ENCODE measurements around the gene LRMDA.
A peak's percentile ranks its signal among the peaks of the same experiment; 100 is the strongest.

DNA sequence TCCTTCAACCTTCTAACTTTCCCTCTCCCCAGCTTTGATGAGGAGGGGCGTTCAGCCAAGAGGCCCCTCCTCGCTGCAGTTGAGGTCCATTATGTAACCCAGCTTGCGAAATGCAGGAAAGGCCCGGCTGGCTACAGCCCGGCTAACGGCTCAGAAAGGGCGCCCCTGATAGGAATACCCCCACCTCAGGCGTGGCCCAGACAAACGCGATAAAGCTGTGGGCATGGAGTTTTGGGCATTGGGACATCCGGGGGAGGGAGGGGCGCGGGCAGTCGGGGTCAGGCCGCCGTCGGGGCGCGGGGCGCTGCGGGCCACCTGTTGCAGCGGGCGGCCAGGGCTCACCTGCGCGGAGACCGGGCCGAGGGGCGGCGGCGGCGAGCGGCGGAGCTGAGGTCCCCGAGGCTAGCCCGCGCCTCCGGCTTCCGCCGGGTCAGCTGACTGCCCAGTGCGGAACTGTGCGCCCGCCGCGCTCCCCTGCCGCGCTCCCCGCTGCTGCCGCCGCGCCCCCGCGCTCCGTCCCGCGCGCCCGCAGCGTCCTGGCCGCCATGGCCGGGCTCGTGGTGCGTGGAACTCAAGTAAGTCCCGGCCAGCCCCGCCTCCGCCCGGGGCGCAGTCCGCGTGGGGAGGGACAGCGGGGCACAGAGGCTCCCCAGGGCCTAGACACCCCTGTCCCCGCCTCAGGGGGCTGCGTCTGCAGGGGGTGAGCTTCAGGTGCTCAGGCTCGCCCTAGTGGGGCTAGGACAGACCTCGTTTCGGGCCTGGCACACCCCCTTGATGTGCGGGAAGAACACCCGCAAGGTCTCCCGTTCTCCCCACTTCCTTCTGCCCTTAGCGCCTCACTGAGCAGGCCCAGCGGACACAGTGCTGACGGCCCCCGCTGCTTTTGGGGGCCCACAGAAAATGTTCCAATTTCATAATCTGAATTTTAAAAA lies at the start of gene LRMDA:
- TF ChIP-seq, protein P1, sequence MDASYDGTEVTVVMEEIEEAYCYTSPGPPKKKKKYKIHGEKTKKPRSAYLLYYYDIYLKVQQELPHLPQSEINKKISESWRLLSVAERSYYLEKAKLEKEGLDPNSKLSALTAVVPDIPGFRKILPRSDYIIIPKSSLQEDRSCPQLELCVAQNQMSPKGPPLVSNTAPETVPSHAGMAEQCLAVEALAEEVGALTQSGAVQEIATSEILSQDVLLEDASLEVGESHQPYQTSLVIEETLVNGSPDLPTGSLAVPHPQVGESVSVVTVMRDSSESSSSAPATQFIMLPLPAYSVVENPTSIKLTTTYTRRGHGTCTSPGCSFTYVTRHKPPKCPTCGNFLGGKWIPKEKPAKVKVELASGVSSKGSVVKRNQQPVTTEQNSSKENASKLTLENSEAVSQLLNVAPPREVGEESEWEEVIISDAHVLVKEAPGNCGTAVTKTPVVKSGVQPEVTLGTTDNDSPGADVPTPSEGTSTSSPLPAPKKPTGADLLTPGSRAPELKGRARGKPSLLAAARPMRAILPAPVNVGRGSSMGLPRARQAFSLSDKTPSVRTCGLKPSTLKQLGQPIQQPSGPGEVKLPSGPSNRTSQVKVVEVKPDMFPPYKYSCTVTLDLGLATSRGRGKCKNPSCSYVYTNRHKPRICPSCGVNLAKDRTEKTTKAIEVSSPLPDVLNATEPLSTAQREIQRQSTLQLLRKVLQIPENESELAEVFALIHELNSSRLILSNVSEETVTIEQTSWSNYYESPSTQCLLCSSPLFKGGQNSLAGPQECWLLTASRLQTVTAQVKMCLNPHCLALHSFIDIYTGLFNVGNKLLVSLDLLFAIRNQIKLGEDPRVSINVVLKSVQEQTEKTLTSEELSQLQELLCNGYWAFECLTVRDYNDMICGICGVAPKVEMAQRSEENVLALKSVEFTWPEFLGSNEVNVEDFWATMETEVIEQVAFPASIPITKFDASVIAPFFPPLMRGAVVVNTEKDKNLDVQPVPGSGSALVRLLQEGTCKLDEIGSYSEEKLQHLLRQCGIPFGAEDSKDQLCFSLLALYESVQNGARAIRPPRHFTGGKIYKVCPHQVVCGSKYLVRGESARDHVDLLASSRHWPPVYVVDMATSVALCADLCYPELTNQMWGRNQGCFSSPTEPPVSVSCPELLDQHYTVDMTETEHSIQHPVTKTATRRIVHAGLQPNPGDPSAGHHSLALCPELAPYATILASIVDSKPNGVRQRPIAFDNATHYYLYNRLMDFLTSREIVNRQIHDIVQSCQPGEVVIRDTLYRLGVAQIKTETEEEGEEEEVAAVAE (CRISPR knock-in tag; IDR thresholded peaks at IDR 0.05; ENCODE audit: borderline replicate concordance), result no peak
- no peak for TF ChIP-seq NFIC (IDR thresholded peaks at IDR 0.05; ENCODE audit: low read length)
- peak; percentile 12; the same call in 1 of the 2 replicates for TF ChIP-seq ZNF331 (CRISPR knock-in tag; IDR thresholded peaks at IDR 0.05)
- peak in 1 of 2 experiments; percentile 14; a peak in 2 of 4 replicates for TF ChIP-seq POLR2A (IDR thresholded peaks at IDR 0.05; ENCODE audit: insufficient read depth in 1 of 2, low read depth in 2 of 2, low read length in 2 of 2)
- TF ChIP-seq RELA (CRISPR knock-in tag; IDR thresholded peaks at IDR 0.05), result peak; percentile 100
- no peak for TF ChIP-seq ZNF564 (CRISPR knock-in tag; IDR thresholded peaks at IDR 0.05)
- no peak for TF ChIP-seq ATF7 (IDR thresholded peaks at IDR 0.05)
- TF ChIP-seq ATF7 (CRISPR knock-in tag; IDR thresholded peaks at IDR 0.05), result peak; percentile 53; the same call in 1 of the 2 replicates
- no peak for TF ChIP-seq ZNF792 (CRISPR knock-in tag; IDR thresholded peaks at IDR 0.05)
- TF ChIP-seq KLF16 (CRISPR knock-in tag; IDR thresholded peaks at IDR 0.05), result peak in 1 of 2 experiments; percentile 34; a peak in 1 of 4 replicates
- TF ChIP-seq ZSCAN9 (CRISPR knock-in tag; IDR thresholded peaks at IDR 0.05; ENCODE audit: borderline replicate concordance), result no peak
- TF ChIP-seq HNRNPLL (IDR thresholded peaks at IDR 0.05; ENCODE audit: low read depth, low read length, poor library complexity, severe bottlenecking), result peak; percentile 67
- TF ChIP-seq ARID5B (CRISPR knock-in tag; IDR thresholded peaks at IDR 0.05), result peak; percentile 70; the same call in 1 of the 2 replicates

Data from HepG2 (cell line).